Measurements from ENCODE around the gene CHSY1.

- no peak for TF ChIP-seq CTCF (IDR thresholded peaks at IDR 0.05)
- TF ChIP-seq POLR2A (IDR thresholded peaks at IDR 0.05), result no peak
Observed at GRCh38 chr15:101156061-101156460, 95.8 kb downstream of the CHSY1 start.

Data from testis (tissue), 2 donors.